Esophagus muscularis mucosa (tissue), 3 donors: ENCODE data around the gene ARID5A.

Experiments
- CTCF ChIP-seq, 3 experiments: fragments of 200-600 bp in 2 of 3; fragments of 450-650 bp in 1 of 3; sonication (generic) in 2 of 3; IDR thresholded peaks; one replicate each; pipeline ENCODE4 v1.5.1; 2017 to 2019; ENCODE audit warnings: antibody characterized with exemption in 3 of 3, mild to moderate bottlenecking in 2 of 3, moderate library complexity in 1 of 3
- POLR2A ChIP-seq: fragments of 450-650 bp; IDR thresholded peaks from one replicate; pipeline ENCODE4 v1.6.1; 2017; ENCODE audit warnings: antibody characterized with exemption, moderate library complexity, mild to moderate bottlenecking, low read depth
- POLR2AphosphoS5 ChIP-seq, 2 donors: sonication (generic); formaldehyde crosslinking; IDR thresholded peaks; one replicate each; pipeline ENCODE4 v1.6.1; 2017; ENCODE audit warnings: antibody characterized with exemption in 2 of 2

GRCh38 chr2:96578731-96579130 is 42.2 kb downstream of the ARID5A start:
- TF ChIP-seq CTCF (IDR thresholded peaks at IDR 0.05) (no peak), POLR2AphosphoS5 (IDR thresholded peaks at IDR 0.05) (no peak), POLR2A (no peak)
